GM18858 (cell line): ENCODE data around the gene COG1.

Experiments
- ATAC-seq: cut with Tn5 transposase; IDR thresholded peaks from one replicate; pipeline ENCODE4 v1.9.1; 2021; ENCODE audit not compliant: unreplicated experiment

The COG1 gene

DNA sequence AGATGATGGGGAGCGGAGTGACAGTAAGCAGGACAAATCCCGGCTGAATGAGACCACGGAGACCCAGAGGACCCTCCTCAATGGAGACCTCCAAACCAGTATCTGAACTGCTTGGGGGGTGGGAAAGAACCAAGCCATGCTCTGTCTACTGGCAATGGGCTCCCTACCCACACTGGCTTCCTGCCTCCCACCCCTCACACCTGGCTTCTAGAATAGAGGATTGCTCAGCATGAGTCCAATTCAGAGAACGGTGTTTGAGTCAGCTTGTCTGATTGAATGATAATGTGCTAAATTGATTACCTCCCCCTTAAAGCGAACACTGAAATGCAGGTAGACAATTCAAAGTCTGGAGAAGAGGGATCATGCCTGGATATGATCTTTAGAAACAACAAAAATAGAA, 22.5 kb upstream of the COG1 start:
- ATAC-seq = no peak

DNA sequence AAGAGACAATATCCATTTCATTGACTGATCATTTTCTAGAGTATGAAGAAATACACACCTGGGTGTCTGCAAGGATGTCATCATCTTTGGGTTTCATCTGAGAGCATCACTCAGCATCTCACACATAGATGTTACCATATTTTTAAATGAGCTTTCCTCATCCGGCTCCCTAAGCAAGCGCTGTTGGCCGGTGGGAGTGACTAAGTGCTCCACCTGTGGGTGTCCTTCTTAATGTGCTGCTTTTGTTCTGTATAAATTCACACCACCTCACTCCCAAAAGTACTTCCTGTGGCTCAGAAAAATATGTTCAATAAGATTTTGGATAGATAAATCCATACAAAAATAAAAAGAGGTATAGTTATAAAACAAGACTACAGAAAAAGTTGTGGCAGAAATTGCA, 20.6 kb upstream of the COG1 start:
- no peak for ATAC-seq

DNA sequence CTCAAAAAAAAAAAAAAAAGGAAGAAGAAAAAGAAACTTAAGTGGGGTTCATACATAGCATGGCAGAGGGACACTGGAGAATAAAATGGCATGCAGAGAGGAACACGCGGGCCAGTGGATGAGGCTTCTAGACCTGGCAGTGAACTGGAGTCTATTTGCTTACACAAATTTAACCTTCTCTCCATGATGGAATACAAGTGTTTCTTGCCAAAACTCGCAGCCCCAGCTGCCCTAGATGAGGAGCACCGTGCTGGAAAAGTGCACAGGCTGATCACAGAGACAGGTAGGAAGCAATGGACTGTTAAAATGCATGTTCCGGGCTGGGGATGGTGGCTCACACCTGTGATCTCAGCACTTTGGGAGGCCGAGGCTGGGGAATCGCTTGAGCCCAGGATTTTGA, 18.7 kb upstream of the COG1 start:
- ATAC-seq = no peak

DNA sequence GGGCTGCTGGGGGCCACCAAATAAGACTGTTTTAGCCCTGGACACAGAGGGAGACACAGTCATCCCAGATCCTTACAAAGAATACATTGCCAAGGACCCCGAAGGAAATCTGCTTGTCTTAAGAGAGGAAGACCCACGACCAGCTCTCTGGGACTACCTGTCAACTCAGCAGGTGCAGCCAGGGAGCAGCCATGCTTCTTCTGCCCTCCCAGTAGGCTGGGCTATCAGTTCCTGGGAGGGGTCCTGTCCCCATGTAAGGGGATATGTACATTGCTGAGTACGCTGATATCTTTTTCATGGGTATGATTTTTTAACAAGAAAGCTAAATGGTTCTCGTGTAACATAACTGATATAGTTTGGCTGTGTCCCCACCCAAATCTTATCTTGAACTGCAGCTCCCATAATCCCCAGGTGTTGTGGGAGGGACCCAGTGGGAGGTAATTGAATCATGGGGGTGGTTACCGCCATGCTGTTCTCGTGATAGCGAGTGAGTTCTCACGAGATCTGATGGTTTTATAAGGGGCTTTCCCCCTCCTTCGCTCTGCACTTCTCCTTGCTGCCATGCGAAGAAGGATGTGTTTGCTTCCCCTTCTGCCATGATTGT, 16.8 kb upstream of the COG1 start:
- ATAC-seq = no peak

DNA sequence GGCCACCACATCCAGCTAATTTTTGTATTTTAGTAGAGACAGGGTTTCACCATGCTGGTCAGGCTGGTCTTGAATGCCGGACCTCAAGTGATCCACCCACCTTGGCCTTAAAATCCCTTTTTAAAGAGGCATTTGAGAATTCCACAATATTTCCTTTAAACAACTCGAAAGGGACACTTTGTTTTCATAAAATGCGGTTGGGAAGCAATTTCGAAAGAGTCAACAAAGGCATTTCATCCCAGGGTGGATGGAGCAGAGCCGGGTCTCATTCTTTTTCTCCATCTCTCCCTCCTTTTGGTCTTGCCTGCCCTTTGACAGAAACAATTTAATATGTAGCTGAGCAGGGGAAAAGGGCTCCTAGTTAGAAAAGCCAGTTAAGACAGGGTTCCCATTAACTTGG, 13.5 kb upstream of the COG1 start:
- no peak for ATAC-seq

DNA sequence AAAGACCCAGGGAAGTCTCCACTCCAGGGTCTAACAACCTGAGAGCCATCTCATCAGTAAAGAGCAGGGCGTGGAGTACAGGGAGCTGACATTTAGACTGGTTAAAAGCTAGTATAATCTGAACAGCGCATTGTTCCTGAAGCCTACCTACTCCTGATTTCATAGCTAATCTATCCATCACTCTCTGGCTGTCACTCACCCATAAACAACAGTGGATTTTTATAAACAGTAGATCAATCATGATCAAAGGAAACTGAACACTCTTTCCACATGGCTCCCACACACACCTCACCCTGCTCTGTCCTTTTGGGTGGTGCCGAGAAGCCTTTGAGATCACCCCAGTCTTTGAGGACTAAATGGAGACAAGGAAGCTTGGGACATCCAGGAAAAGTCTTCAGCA, 13.0 kb upstream of the COG1 start:
- no peak for ATAC-seq

DNA sequence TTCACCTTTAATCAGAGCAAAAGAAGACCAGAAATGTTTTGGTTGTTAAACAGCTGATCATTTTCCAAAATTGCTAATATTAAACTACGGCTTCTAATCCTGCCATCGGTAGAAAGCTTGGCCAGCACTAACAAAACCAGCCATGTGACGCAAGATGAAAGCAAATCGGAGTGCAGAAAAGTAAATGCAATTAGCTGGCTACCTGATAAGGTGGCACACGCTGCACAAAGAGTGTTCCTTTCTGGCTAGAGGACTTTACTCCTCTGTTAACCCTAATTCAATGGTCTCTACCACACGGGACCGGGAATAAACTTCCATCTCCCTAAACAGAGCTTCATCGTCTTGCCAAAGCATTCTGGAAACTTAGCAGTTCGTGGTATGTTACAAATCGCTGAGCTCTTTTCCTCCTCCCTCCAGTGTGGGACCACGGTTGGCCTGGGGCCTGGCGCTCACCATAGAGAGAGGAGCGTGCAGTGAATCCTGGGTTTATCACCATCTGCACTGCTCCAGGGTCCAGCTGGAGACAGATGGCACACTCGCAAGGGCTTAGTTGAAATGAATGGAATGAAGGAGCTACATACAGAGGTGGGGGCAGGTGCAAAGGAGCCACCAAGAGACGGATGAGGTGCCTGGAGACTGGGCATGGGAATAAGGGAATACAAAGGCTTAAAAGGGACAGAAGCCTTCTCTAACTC, 10.1 kb upstream of the COG1 start:
- no peak for ATAC-seq

DNA sequence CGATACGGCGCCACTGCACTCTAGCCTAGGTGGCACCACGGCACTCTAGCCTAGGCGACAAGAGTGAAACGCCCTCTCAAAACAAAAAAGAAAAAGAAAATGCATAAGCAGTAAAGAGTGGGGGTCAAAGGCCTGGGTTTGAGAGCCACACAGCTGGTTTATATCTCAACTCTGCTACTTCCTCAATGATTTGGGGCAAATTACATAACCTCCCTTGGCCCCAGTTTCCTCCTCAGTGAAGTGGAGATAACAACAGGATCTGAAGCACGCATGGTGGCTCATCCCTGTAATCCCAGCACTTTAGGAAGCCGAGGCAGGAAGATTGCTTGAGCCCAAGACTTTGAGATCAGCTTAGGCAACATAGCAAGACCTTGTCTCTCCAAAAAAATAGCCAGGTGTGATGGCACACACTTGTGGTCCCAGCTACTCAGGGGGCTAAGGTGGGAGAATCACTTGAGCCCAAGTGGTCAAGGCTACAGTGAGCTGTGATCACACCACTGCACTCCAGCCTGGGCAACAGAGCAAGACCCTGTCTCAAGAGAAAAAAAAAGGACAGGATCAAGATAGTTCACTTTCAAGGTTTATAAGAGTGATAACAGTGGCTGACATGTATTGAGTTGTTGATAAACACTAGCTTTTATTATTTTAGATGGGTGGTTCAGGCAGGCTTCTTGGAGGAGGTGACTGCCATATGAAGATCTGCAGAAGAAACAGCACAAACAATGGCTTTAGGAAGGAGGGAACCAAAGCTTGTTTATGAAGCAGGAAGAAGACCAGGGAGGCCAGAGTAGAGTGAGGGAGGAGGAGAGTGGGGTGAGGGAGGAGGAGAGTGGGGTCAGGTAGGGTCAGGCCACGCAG, 8.5 kb upstream of the COG1 start:
- ATAC-seq = no peak

DNA sequence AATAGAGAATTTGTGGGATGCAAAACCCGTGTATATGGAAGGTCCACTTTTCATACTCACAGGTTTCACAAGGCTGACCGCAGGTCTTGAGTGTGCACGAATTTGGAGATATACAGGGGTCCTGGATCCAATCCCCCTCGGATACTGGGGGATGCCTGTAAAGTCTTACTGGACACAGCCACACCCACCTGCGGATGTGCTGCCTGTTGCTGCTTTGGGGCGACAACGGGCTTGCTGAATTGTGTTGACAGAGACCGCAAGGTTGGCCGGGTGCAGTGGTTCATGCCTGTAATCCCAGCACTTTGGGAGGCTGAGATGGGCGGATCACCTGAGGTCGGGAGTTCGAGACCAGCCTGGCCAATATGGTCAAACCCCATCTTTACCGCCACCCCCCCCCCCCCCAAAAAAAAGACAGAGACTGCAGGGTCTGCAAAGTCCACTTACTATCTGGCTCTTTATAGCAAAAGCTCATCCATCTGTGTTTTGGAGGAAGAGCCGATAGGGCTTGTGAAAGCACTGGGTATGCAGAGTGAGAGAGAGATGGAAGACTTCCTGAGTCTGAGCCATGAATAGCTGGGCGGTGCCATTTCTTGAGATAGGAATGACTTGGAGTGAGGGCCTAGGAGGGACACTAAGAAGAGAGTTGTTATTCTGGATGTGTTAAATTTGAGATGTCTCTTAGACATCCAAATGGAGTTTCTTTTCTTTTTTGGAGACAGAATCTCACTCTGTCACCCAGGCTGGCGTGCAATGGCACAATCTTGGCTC, 6.4 kb upstream of the COG1 start:
- no peak for ATAC-seq

DNA sequence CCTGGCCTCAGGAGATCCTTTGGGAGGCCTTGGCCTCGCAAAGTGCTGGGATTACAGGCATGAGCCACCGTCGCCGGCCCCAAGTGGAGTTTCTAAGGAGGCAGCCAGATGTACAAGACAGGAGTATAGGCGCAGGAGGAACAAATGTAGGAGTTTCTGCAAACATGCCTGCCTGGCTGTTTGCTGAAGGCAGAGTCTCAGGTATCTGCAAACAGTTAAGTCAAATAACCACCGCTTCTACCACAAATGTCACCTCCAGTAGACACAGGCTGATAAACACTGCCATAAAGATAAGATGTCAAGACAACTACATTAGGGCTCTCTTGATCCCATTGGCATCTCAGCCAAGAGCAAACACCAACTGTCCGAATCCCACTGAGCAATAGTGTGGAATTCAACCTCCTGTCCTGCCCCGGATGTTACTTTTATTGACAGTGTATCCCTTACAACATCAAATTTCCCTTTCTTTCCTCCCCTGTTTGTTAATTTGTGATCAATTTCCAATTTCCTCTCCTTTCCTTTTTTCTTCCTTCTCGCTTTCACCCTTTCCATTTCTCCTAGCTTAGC, 5.6 kb upstream of the COG1 start:
- ATAC-seq = no peak

DNA sequence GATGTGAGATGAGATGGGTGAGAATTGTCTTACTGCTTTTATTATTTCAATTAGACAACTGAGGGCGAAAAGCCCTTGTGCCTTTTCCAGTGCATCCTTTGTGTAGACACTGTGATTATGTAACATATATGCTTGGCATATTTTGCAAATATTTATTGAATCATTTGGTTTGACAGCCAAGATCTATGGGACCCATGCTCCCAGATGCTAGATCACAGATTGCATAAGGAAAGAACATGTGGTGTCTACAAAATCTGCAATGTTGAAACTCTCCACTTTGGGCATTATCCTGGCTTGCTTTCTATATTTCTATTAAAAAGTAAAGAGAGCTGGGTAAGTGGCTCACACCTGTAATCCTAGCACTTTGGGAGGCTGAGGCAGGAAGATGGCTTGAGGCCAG, 4.8 kb upstream of the COG1 start:
- no peak for ATAC-seq

DNA sequence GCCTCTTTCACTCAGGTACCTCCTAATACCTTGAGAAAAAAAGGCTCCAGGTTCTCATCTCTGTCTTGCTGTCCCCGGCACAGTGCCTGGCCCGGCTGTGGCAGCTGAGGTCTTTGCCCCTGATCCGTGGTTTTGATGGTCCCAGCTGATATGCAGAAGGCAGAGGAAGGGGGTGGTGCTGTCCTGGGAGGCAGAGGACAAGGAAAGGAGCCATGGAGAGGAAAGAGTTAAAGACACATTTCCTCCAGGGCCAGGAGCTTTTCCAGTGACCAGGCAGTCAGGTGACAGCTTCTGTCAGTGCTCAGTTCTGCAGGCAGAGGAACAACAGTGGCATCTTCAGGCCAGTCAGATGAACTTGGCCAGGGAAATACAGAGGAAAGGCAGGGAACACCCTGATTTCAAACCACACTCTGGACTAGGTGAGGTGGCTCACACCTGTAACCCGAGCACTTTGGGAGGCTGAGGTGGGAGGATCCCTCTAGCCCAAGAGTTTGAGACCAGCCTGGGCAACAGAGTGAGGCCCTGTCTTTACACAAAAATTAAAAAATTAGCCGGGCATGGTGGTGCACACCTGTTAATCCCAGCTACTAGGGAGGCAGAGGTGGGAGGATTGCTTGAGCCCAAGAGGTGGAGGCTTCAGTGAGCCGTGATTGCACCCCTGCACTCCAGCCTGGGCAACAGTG, 3.3 kb upstream of the COG1 start:
- ATAC-seq = no peak

DNA sequence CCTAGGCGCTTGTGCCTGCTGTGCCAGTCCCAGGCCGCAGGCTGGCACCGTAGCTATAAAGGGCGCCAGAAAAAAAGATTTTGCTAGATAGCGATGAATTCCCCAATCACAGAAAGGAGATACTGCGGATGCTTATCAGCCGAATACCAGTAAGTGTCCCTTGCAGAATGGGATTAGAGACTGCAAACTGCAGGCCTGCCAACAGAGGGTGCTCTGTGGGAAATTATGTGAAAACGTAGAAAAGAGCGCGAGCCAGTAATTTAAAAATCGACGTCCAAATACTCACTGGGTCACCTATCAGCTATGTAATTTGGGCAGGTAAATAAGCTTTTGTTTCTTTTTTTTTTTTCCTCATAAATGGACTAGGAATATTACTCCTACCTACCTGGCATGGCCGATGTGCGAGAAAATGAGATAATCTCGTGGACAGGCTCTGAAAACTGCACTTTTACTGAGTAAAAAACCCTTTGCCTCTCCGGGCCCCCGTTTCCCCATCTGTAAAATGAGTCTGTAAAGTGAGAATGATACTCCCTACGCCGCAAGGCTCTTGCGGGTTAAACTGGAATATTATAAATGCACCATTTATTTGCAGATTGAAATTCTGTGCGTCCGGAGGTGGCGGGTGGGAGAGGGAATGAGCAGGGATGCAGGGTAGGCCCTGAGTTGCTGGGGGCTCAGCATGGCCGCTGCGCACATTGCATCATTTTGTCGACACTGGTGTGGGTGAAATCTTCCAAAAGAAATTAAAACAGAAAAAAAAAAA, 1.2 kb upstream of the COG1 start:
- peak; percentile 31 for ATAC-seq

DNA sequence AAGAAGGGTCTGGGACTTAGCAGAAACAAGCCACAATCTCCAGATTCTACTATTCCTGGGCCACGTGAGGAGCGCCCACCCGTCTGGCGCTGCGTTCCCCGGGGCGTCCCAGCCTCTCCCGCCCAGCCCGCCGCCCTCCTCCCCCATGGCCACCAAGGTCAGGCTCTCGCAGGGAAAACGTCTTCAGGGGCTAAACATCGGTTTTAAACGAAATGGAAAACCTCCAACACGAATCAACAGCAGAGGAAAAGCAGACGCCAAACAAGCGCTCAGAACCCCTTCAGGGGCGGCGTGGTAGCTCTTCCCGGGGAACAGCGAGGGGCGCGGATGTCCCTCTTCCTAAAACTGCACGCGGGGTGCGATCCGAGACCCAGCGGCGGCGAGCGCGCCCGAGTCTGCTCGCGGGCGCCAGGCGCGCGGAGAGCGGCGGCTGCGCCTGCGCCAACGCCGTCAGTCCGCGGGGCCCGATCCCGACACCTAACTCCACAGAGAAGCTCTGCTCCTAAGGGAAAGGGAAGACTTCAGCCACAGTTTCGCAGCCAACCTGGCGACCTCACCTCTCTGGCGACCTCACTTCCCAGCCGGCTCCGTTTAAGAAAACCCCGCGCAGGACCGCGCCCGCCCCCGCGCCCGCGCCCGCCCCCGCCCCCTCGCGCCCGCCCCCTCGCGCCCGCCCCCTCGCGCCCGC, 505 bp upstream of the COG1 start:
- peak; percentile 33 for ATAC-seq

DNA sequence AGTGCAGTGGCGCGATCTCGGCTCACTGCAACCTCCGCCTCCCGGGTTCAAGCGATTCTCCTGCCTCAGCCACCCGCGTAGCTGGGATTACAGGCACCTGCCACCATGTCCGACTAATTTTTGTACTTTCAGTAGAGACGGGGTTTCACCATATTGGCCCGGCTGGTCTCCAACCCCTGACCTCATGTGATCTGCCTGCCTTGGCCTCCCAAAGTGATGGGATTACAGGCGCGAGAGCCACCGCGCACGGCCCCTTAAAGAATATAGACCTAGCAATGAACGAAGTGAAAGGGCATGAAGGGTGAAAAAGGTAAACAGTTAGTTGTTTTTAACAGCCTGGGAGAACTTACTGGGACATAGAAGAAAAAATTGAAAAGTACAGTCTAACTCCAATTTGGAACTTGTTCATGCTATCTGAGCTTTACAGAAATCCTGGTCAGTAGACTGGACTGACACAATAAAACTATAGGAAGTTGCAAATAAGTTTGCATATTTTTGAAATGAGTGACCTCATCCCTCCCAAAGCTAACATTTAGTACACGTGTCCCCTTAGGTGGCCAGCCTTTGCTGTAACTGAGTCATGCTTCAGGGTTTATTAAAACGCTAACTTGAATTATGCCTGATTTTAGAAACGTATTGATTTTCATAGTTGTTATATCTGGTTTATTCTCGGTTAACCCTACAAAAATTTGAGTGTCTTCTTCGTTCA, 1.8 kb downstream of the COG1 start:
- ATAC-seq = no peak

DNA sequence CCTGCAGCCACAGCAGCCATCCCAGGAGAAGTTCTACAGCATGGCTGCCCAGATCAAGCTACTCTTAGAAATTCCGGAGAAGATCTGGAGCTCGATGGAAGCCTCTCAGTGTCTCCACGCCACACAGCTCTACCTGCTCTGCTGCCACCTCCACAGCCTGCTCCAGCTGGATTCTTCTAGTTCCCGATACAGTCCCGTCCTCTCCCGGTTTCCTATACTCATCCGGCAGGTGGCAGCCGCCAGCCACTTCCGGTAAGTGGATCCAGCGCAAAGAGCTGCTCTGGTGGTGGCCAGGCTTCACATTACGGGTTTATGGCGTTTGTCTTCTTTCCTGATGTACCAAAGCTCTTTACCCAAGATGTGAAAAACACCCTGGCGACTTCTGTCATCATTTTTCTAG, 3.6 kb downstream of the COG1 start:
- no peak for ATAC-seq

DNA sequence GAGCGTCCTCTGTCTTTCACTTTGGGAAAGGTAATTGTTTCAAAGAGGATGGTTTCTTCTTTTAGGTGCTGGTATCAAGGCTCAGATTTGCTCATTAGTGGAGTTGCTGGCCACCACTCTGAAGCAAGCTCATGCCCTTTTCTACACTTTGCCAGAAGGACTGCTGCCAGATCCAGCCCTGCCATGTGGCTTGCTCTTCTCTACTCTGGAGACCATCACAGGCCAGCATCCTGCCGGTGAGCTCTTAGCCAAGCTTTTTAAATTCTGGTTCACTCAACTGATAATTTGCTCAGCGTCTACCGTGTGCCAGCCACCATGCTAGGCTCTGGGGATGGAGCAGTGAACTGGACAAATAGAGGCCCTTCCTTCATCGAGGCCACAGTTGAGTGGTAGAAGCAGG, 4.3 kb downstream of the COG1 start:
- ATAC-seq = no peak

DNA sequence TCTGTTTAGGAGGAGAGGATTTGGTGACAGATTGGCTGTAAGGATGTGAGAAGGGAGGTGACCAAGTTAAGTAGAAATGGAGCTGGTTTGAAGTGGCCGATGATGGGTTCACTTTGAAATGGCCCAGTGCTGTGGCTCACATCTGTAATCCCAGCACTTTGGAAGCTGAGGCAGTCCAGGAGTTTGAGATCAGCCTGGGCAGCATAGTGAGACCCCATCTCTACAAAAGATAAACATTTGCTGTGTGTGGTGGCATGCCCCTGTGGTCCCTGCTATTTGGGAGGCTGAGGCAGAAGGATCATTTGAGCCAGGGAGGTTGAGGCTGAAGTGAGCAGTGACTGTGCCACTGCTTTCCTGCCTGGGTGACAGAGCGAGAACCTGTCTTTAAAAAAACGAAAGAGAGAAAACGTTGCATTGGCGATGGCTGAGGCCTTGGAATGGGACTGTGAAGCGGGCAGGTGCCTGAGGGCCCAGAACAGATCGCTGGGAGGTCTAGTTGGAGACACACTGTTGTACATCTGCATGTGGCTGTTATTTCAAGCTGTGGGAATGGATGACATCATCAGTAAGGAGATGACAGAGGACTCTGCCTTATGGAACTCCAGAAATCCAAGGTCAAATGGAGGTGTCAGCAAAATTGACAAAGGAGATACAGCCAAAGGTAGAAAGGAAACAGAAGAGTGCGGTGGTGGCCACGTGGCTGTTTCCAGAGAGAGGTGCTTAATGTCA, 5.5 kb downstream of the COG1 start:
- ATAC-seq = no peak
